Left hindlimb (tissue), 1 donor: ENCODE results near the gene DRD2.

Experiments
- DNase-seq: peaks from one replicate; pipeline ENCODE4 v3.0.0-alpha.2; 2018

The DRD2 gene

DNA sequence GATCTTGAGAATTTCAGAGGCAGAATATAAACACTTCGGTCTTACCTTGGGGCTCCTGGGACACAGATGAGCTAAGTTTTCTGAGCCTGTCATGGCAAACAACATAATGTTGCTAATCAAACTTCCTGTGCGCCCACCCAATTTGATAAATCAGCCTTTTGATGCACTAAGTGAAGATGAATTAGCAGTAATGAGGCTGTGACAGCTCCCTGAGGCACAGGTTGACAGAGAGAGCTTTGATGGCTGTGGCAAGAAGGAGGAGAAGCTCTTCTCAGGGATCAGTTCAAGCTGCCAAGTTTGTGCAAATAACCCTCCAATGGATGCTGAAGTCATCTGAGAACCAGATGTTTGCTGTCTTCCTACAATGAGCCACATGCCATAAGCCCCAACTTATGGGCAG, 34.4 kb downstream of the DRD2 start:
- no peak for DNase-seq

DNA sequence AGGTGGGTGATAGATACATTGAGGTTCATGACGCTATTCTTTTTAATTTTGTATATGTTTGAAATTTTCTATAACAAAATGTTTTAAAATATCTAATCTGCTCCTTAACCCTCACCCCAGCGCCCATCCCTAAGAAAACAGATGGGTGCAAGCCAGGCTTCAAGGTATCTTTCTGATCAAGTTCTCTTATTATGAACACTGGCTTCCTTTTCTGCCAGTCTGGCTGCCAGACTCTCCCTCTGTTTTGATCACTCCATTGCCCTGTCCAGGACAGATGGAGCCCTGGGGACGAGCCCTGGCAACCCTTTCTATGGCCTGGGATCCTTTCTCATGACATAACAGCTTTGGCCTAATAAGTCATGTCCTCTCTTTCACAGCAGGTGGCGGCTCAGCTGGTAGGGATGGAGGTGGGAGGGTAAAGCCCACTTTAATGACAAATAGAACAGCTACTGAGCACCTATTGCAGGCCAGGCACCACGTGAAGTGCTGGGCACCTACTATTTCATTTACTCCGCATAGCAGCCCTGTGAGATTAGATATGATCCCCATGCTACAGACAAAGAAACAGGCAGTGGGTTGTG, 38.4 kb downstream of the DRD2 start:
- DNase-seq = no peak

GRCh38 chr11:113435190-113435968, 39.8 kb downstream of the DRD2 start:
- DNase-seq = no peak

DNA sequence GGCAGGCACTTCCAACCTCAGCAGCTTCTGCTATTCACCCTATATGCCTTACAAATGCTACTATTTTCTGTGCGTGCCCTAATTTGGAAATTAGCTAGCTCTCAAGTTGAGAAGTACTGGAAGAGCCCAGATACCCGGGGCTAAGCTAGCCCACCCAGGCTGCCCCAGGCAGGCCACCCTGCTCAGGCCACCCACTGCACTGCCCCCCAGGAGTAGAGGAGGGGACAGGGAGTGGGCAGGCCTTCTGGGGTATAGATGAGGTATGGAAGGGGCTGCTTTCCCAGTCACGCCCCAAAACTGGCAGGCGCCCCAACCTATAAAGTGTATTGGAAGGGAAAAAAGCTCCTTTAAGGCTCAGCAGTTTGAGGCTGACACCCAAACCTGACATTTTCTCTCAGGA, 43.5 kb downstream of the DRD2 start:
- no peak for DNase-seq

GRCh38 chr11:113426686-113427085, 48.5 kb downstream of the DRD2 start:
- no peak for DNase-seq

GRCh38 chr11:113420808-113421207, 54.4 kb downstream of the DRD2 start:
- no peak for DNase-seq

- no peak for DNase-seq
Measured at GRCh38 chr11:113419454-113420003, 55.7 kb downstream of the DRD2 start.

DNA sequence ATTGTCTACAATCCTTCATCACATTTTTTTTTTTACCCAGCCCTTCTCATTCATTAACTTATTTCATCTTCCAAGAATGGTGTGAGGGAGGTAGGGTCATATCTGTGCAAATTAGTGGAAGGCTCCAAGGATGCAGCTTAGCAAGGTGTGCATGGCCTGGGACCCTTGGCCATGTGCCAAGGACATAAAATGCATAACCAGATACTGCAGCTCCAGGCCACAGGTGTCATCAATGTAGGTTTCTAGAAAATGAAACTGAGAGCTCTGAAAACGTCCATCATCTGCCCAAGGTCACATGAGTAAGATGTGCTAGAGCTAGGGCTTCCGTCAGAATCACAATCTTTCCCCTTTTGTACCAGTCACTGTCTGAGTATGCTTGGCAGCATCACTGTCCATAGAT, 57.8 kb downstream of the DRD2 start:
- no peak for DNase-seq

DNA sequence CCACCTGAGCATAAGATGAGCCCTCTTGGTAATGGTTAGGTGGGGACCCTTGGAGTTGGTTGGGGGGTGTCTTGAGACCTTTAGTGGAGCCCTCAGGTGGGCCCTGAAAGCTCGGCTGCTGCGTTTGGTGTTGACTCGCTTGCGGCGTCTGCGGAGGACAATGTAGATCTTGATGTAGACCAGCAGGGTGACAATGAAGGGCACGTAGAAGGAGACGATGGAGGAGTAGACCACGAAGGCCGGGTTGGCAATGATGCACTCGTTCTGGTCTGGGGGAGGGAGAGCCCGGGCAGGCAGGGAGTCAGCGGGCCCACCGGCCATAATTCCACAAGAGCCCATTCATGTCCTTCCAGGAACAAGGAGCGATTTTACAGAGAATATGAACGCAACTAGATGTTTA, 59.9 kb downstream of the DRD2 start:
- DNase-seq = no peak

DNA sequence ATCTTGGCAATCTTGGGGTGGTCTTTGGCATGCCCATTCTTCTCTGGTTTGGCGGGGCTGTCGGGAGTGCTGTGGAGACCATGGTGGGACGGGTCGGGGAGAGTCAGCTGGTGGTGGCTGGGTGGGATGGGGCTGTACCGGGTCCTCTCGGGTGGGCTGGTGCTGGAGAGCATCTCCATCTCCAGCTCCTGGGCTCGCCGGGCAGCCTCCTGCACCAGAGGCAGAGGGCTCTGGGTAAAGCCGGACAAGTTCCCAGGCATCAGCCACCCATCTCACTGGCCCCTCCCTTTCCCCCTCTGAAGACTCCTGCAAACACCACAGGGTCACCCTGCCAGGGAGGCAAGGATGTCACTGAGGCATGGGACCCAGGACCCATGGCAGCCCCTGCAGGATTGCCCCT, 62.5 kb downstream of the DRD2 start:
- DNase-seq = no peak

DNA sequence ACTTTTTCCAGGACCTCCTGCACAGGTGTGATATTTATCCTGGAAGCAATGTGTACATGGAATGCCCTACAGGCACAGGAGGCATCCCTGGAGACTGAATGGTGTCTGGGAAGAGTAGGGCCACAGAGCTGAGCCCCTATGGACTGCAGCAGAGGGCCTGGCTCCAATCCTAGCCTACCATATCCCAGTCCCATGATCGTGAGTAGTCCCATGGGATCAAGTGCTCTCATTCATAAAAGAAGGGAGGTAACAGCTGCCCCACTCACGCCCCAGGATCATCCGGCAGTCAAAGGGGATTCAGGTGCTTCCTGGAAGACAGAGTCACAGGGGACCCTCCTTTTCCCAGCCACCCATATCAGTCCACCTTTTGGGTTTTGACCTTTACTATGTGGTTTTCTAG, 63.7 kb downstream of the DRD2 start:
- no peak for DNase-seq

DNA sequence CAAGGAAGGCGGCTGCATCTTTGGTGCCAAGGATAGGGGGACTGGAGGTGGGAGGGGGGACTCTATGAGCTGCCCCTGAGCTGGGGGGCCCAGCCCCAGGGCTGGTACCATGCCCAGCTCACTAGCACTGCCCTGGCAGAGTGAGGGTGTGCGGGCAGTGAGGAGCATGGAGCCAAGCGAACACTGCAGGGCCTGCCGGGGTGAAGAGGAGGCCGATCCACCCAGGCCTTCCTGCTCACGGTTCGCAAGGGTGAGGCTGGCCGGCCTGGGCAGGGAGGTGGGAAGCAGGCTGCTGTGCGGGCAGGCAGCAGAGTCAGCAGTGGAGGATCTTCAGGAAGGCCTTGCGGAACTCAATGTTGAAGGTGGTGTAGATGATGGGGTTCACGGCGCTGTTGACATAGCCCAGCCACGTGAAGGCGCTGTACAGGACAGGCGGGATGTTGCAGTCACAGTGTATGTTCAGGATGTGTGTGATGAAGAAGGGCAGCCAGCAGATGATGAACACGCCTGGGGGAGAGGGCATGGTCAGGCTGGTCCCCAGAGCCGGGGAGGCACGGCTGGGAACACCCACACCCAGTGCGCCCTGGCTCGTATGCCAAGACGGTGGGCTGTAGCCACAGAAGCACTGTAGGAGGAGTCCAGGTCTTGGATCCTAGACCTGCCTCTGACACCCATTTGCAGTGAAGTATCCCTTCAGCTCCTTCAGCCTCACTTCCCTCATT, 64.6 kb downstream of the DRD2 start:
- no peak for DNase-seq

DNA sequence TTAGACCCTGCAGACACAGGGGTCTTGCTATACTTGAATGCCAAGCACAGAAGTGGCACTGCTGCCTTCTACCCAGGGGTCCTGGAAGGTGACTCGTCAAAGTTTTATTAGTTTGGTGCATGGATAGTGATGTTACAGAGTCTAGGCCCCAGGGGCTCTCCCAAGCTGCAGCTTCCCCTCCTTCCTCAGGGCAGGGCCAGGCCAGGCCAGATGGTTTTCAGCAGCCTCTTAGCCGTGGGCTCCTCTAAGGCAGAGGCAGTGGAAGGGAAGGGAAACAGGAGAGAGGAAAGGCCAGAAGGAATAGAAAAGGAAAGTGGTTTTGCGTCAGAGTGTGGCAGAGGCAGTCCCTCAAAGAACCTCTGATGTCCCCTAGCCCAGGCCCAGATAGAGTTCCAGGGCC, 65.7 kb downstream of the DRD2 start:
- no peak for DNase-seq

GRCh38 chr11:113408887-113409286, 66.3 kb downstream of the DRD2 start:
- no peak for DNase-seq

DNA sequence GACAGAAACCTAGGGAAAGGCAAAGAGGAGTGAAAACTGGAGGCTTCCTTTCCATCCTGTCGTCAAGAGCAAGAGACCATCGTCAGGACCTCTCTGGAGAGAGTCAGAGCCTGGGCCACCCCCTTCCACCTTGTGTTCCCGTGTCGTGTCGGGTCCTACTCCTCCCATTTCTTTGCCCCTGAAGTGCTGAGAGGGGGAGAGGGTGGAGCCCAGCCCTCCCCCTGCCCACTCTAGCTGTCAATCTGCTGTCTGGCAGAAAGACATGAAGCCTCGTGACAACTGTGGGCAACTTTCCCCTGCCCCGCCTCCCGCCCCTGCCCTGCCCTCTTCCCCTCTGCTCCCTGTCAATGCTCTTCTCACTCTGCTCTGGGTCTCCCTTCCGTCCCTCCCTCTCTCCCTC, 67.0 kb downstream of the DRD2 start:
- DNase-seq = no peak

GRCh38 chr11:113407163-113407562, 68.0 kb downstream of the DRD2 start:
- DNase-seq = no peak

DNA sequence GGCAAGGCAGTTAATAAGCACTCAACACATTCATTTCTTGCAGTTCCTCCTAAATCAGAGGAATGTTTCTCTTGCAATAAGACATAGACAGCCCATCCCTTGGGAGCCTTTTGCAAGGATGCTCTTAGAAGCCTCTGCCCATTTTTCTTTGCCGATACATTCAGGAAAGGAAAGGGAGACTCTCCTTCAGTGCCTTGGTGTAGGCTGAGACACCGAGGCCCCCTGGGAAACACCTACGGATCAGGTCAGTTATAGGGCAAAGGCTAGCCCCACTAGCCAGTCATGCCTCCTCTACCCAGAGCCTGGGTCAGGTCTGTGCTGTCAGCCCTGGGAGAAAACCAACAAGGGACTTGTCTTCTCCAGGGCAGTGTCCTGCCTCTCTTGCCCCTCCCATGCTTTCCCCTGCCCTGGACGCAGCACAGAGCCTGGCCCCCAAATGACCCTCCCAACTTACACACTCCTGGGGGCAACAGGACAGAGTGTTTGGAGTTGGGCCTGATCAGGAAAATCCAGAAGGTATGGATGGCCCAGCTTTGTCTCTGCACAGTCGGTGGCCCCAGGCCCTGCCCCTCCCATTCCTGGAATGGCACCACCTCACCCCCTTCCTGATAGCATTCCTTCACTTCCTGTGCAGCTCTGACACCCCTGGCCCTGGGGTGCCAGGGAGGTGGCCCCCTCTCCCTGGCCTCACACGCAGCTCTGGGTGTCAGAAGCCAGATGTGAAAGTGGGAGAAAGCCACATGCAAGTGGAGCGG, 69.3 kb downstream of the DRD2 start:
- DNase-seq = no peak

GRCh38 chr11:113404859-113405430, 70.3 kb downstream of the DRD2 start:
- DNase-seq = no peak

DNA sequence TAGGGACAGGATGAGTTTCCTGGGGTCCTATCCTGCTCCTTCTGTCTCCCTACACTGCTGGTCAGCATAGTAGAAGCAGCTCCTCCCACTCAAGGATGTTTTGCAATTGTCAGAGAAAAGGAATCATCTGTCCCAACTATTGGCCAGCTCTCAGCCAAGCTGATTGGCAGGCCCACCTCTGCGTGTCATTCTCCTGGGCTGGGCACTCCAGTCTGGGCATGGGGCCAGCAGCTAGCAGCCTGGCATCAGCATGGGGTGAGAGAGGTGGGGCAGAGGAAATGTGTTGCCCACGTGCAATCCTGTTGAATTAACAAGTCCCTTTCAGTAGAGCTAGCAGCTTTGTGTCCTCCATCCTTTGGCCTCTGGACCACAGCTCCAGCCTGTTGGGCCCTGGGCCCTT, 73.5 kb downstream of the DRD2 start:
- no peak for DNase-seq

DNA sequence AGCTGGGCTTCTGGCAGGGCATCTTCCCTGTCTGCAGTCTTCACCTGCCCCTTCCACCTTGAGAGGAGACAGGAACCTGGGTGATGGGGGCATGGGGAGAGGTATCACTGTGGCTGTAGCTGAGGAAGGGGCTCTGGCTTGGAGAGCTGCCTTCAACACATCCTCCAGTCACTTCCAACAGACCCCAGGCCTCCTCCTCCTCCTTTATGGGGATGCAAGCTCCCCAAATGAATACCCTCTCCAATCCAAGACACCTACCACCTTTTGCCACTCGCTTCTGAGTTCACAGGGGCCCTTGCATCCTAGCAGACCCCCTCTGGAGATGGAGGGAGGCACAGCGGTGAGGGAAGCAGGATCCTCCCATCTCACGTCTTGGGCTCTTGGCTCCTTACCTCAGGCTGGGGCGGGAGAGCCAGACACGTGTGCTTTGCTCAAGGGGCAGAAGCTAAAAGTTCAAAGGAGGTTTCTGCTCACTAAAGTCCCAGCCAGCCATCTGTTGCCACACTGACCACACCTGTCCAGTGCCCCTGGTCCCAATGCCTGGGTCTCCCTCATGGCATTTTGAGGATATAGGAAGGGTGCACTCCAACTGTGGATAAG, 74.5 kb downstream of the DRD2 start:
- no peak for DNase-seq

DNA sequence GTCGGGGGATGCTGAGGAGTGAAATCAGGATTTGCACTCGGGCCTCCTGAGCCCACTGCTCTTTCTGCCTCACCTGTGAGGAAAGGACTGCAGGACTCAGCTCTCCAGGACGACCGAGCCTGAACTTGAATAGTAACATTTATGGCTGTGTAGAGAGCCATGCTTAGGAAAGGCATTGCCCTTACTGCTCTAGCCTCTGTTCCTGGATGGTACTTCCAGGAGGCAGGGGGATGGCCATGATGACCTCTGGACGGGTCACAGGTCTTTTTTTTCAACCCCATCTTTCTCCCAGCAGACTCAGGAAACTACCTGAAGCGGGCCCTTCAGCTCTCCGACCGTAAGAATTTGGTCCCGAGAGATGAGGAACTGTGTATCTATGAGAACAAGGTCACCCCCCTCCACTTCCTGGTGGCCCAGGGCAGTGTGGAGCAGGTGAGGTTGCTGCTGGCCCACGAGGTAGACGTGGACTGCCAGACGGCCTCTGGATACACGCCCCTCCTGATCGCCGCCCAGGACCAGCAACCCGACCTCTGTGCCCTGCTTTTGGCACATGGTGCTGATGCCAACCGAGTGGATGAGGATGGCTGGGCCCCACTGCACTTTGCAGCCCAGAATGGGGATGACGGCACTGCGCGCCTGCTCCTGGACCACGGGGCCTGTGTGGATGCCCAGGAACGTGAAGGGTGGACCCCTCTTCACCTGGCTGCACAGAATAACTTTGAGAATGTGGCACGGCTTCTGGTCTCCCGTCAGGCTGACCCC, 76.3 kb downstream of the DRD2 start:
- no peak for DNase-seq

GRCh38 chr11:113397821-113398220, 77.4 kb downstream of the DRD2 start:
- no peak for DNase-seq
